ENCODE measurements around the gene URAD. TPM values are rescaled to one million over a fixed set of nuclear protein-coding genes. Genes with fewer than 3 reads are reported as not detected.
A peak's percentile ranks its signal among the peaks of the same experiment; 100 is the strongest.

The URAD gene
- total RNA-seq, 1 donor from 2014 or later, result not detected

GRCh38 chr13:28001049-28001448 lies 12.6 kb upstream of the URAD start:
- no peak for DNase-seq (ENCODE audit: low spot score in 2 of 2)
- FAIRE-seq, result no peak

GRCh38 chr13:28000567-28000966 lies 12.1 kb upstream of the URAD start:
- FAIRE-seq (no peak), DNase-seq (ENCODE audit: low spot score in 2 of 2) (no peak)

GRCh38 chr13:27997904-27998522 lies 9.5 kb upstream of the URAD start:
- DNase-seq (ENCODE audit: low spot score in 2 of 2) (no peak), FAIRE-seq (no peak)

GRCh38 chr13:27991881-27992280 lies 3.4 kb upstream of the URAD start:
- no peak for DNase-seq (ENCODE audit: low spot score in 2 of 2)
- FAIRE-seq, result no peak

GRCh38 chr13:27985600-27985999 lies 2.9 kb downstream of the URAD start:
- no peak for DNase-seq (ENCODE audit: low spot score in 2 of 2)
- FAIRE-seq, result no peak

GRCh38 chr13:27982361-27982760 lies 6.1 kb downstream of the URAD start:
- FAIRE-seq (no peak), DNase-seq (ENCODE audit: low spot score in 2 of 2) (no peak)

- FAIRE-seq (no peak), DNase-seq (ENCODE audit: low spot score in 2 of 2) (no peak)
These were observed 7.3 kb downstream of the URAD start for GRCh38 chr13:27981006-27981708.

GRCh38 chr13:27980280-27980998 lies 8.1 kb downstream of the URAD start:
- no peak for FAIRE-seq
- peak in 1 of 2 donors; percentile 19 for DNase-seq (ENCODE audit: low spot score in 2 of 2)

GRCh38 chr13:27979765-27980279 lies 8.7 kb downstream of the URAD start:
- DNase-seq (ENCODE audit: low spot score in 2 of 2) (peak in 1 of 2 donors; percentile 23), FAIRE-seq (no peak)

- FAIRE-seq (no peak), DNase-seq (ENCODE audit: low spot score in 2 of 2) (peak in 1 of 2 donors; percentile 14)
These were observed 9.4 kb downstream of the URAD start for GRCh38 chr13:27979001-27979643.

- FAIRE-seq (no peak), DNase-seq (ENCODE audit: low spot score in 2 of 2) (peak in 1 of 2 donors; percentile 19)
These were observed 10.1 kb downstream of the URAD start for GRCh38 chr13:27978301-27978968.

- DNase-seq (ENCODE audit: low spot score in 2 of 2), result peak in 1 of 2 donors; percentile 21
- no peak for FAIRE-seq
These were observed 10.8 kb downstream of the URAD start for GRCh38 chr13:27977476-27978300.

GRCh38 chr13:27976362-27977091 lies 12.0 kb downstream of the URAD start:
- FAIRE-seq, result no peak
- DNase-seq (ENCODE audit: low spot score in 2 of 2), result no peak

GRCh38 chr13:27975564-27976361 lies 12.7 kb downstream of the URAD start:
- no peak for FAIRE-seq
- no peak for DNase-seq (ENCODE audit: low spot score in 2 of 2)

GRCh38 chr13:27973961-27974662 lies 14.4 kb downstream of the URAD start:
- DNase-seq (ENCODE audit: low spot score in 2 of 2) (no peak), FAIRE-seq (no peak)

GRCh38 chr13:27973291-27973690 lies 15.2 kb downstream of the URAD start:
- DNase-seq (ENCODE audit: low spot score in 2 of 2), result no peak
- no peak for FAIRE-seq

GRCh38 chr13:27972478-27972820 lies 16.0 kb downstream of the URAD start:
- DNase-seq (ENCODE audit: low spot score in 2 of 2) (no peak), FAIRE-seq (no peak)
